Activated CD4-positive, alpha-beta T cell treated with anti-CD3 and anti-CD28 coated beads for 36 hours (primary cell): Measurements from ENCODE around the gene XRCC1. TPM values are rescaled to one million over a fixed set of nuclear protein-coding genes. Genes with fewer than 3 reads are reported as not detected.

ENCODE experiments used
- ATAC-seq: fragments of 200-7000 bp; cut with Tn5 transposase; one replicate; pipeline ENCODE4 v1.10.0; 2021; ENCODE audit warnings: mild to moderate bottlenecking, moderate library complexity
- CTCF ChIA-PET: fragments of 350-600 bp; sonication (Branson Sonifier 250); formaldehyde crosslinking; loops from one replicate; lab custom pipeline; 2021; ENCODE audit warnings: antibody characterized with exemption; lab: Charles Lee
- POLR2A ChIA-PET: fragments of 350-600 bp; sonication (Branson Sonifier 250); formaldehyde crosslinking; loops from one replicate; lab custom pipeline; 2021; ENCODE audit warnings: antibody characterized with exemption, inconsistent platforms; lab: Charles Lee
- DNase-seq: peaks from one replicate; pipeline ENCODE4 v3.0.0-alpha.2; 2020
- H3K27ac Mint-ChIP-seq: one replicate; pipeline ENCODE4 v1.8.0; 2021; ENCODE audit warnings: mixed read lengths
- H3K27me3 Mint-ChIP-seq: one replicate; pipeline ENCODE4 v1.8.0; 2021; ENCODE audit warnings: mixed read lengths
- H3K36me3 Mint-ChIP-seq: one replicate; pipeline ENCODE4 v1.8.0; 2021; ENCODE audit warnings: low read depth, mixed read lengths
- H3K4me1 Mint-ChIP-seq: one replicate; pipeline ENCODE4 v1.8.0; 2021; ENCODE audit warnings: mixed read lengths
- H3K4me3 Mint-ChIP-seq: one replicate; pipeline ENCODE4 v1.8.0; 2021; ENCODE audit warnings: mild to moderate bottlenecking, moderate library complexity, mixed read lengths
- H3K9me3 Mint-ChIP-seq: one replicate; pipeline ENCODE4 v1.8.0; 2021; ENCODE audit warnings: low read depth, mixed read lengths
- intact Hi-C, 2 experiments: fragments of 100-400 bp; cut with DNase I in 1 of 2; cut with micrococcal nuclease in 1 of 2; formaldehyde crosslinking; loops; one replicate each; pipeline versions ENCODE4 v1.14.2 to v1.15.1; 2022 to 2024; cut with DNase I, micrococcal nuclease
- total RNA-seq, 2 experiments: library from RNA; stranded (reverse); gene quantifications; one replicate each; pipeline ENCODE4 v1.2.3, GENCODE V29; 2021

XRCC1 gene
- total RNA-seq, 2 experiments from 2014 or later = 31.6 to 40.0 TPM

DNA sequence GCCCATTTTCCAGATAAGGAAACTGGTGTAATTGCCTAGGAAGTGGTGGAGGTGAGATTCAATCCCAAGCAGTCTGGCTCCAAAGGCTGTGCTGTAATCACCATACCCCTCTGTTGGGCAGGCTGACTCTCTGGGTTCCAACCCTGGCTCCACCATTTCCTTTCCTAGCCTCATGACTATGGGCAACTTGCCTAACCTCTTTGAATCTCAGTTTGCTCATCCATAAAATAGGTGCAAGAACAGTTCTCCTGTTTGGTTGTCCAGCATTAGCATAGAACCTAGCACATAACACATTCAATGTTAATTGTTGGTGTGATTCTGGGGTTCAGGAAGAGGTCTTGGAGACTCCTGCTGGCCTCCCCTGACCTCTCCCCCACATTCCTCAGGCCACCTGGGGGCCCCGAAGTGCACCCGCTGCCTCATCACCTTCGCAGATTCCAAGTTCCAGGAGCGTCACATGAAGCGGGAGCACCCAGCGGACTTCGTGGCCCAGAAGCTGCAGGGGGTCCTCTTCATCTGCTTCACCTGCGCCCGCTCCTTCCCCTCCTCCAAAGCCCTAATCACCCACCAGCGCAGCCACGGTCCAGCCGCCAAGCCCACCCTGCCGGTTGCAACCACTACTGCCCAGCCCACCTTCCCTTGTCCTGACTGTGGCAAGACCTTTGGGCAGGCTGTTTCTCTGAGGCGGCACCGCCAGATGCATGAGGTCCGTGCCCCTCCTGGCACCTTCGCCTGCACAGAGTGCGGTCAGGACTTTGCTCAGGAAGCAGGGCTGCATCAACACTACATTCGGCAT is 23.3 kb upstream of the XRCC1 start:
- Mint-ChIP-seq H3K27ac (peak overlapping the region; percentile 95), H3K36me3 (peaks cover 18% of the 10 kb centered on the region), H3K27me3 (no peaks in the 10 kb centered on the region), H3K4me1 (peaks cover 22% of the 10 kb centered on the region), H3K9me3 (no peaks in the 10 kb centered on the region), H3K4me3 (peak overlapping the region; percentile 87)
- intact Hi-C loops = no loop called here
- ATAC-seq (no peak), DNase-seq (no peak)
- POLR2A ChIA-PET = no interaction called here
- CTCF ChIA-PET = interaction anchor here (5.9 kb wide), 1 partner anchor 43 kb away, joined by 88 read pairs; no protein-coding TSS in a partner anchor

DNA sequence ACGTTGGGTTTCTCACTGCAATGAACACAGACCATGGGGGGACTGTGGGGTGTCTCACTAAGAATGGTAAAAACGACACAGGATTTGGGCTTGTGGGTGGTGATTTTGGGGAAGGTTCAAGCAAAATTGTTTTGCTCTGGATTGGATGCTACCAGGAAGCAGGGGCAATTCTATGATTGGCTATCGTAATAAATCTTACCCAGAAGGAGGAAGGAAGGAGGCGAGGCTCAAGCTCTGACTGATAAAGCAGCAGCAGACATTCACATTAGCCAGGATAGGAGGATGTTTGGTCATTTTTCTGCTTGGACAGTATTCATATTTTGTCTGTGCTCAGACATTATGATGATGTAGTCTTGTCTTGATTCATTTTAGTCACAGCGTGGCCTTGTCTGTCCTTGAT is 22.5 kb upstream of the XRCC1 start:
- Mint-ChIP-seq H3K27ac (peak overlapping the region; percentile 95), H3K4me3 (peak overlapping the region; percentile 87), H3K4me1 (peaks cover 26% of the 10 kb centered on the region), H3K9me3 (no peaks in the 10 kb centered on the region), H3K27me3 (no peaks in the 10 kb centered on the region), H3K36me3 (peaks cover 25% of the 10 kb centered on the region)
- intact Hi-C loops = loop anchor here in 1 of 2 experiments (2.0 kb wide), 1 partner anchor 65 kb away; the partner anchor contains the start of gene ZNF575
- CTCF ChIA-PET = interaction anchor here (1.0 to 5.9 kb wide), 3 partner anchors 16 to 42 kb away, joined by 4 to 88 read pairs (median 4); no protein-coding TSS in a partner anchor
- POLR2A ChIA-PET = no interaction called here
- DNase-seq (no peak), ATAC-seq (no peak)

DNA sequence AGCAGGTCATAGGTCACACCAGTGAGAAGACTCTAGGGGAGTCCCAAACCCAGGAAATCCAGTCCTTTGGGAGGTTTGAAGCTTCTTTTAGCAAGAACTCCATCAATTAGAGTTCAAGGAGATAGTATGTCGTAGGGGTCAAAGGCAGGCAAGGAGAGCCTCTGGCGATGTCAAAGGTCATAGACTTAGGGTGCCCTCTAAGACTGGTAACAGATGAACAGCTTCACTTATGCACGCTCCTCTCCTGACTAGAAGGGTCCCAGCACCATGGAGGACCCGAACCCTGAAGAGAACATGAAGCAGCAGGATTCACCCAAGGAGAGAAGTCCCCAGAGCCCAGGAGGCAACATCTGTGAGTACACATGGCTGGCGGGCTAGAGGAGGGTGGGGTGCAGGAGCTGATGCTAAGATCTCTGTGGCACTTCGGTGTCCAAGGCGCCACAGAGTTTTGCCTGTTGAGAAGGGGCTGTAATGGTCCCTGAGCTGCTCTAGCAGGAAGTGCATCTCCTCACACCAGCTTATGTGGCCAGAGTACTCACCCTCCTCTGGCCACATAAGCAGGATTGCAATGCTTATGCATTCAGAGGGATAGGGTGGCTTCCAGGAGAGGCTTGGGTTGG is 21.6 kb upstream of the XRCC1 start:
- intact Hi-C loops = loop anchor here (1.0 to 2.0 kb wide), 12 partner anchors 22 to 184 kb away; partner anchors contain the start of genes PINLYP (in 2 of the 2), XRCC1 (in 2 of the 2), ZNF428 (in 2 of the 2) and ZNF575 (in 2 of the 2)
- peak overlapping the region; percentile 87 for H3K4me3 Mint-ChIP-seq
- no peaks in the 10 kb centered on the region for H3K27me3 Mint-ChIP-seq
- ATAC-seq = no peak
- POLR2A ChIA-PET = interaction anchor here (1.5 to 1.8 kb wide), 2 partner anchors 22 to 71 kb away, joined by 6 to 9 read pairs; partner anchors contain the start of genes PINLYP and XRCC1
- peaks cover 29% of the 10 kb centered on the region for H3K36me3 Mint-ChIP-seq
- H3K9me3 Mint-ChIP-seq = no peaks in the 10 kb centered on the region
- H3K27ac Mint-ChIP-seq = peak overlapping the region; percentile 95
- CTCF ChIA-PET = interaction anchor here (0.6 to 5.9 kb wide), 8 partner anchors 11 to 1147 kb away, joined by 3 to 88 read pairs (median 6); partner anchors contain the start of genes PINLYP and XRCC1
- DNase-seq = peak; percentile 30
- H3K4me1 Mint-ChIP-seq = peaks cover 26% of the 10 kb centered on the region

DNA sequence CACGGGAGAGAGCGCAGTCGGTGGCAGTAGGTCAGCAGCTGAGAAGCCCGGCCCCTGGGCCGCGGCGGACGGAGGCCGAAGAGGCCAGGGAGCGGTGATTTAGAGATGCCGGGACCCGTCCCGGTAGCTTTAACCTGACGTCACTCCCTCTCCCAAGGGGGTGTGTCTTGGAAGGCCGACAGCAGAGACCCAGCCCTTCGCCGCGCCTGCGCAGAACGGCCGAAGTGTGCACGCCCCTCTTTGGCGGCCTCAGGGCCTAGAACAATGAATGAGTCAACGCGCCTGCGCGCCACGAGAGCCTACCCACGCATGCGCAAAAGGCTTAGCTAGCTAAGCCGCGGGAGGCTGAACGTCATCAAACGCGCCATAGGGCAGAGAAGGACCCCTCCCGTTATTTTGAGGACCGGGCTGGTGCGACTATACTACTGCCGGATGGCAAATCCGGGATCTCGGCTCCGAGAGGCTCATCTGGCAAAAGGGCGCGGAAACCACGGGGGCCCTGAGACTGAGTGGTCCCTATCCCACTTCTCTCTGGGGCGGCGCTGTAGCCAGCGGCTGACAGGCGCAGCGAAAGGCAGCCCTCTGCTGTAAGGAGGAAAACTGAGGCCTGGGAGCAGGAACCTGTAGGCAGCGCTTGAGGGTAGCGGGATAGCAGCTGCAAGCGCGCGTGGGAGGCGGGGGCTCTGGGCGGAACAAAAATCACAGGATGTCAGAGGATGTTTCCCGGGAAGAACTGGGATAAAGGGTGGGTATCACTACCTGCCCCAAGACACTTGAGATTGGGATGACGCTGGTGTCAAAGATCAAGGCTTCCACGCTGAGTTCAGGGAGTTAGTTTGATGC is 20.9 kb upstream of the XRCC1 start, which contains the start of the genes IRGQ and ZNF576:
Gene IRGQ (minus strand): TSS at position 136 of the 843 bp plus-strand sequence. CDS start 796 bp downstream, outside the sequence.
Gene ZNF576 (plus strand): TSS at position 597 of the 843 bp plus-strand sequence. CDS start 514 bp downstream, outside the sequence.
- Mint-ChIP-seq H3K4me3 (peak within 1 kb of the TSS; percentile 87), H3K4me1 (peaks cover 26% of the 10 kb centered on the region), H3K27ac (peak within 1 kb of the TSS; percentile 95), H3K27me3 (no peaks in the 10 kb centered on the region), H3K9me3 (no peaks in the 10 kb centered on the region), H3K36me3 (peaks cover 31% of the 10 kb centered on the region)
- ChIA-PET CTCF (interaction anchor here (0.6 to 5.9 kb wide), 20 partner anchors 12 to 1208 kb away, joined by 3 to 88 read pairs (median 8); partner anchors contain the start of genes ETHE1, PHLDB3, PINLYP and SMG9), POLR2A (interaction anchor here (0.7 to 1.8 kb wide), 7 partner anchors 21 to 170 kb away, joined by 3 to 9 read pairs (median 4); partner anchors contain the start of genes PINLYP and XRCC1)
- peak; percentile 83 for ATAC-seq
- intact Hi-C loops = loop anchor here (1.0 to 2.0 kb wide), 13 partner anchors 21 to 185 kb away; partner anchors contain the start of genes PINLYP (in 2 of the 2), XRCC1 (in 2 of the 2), ZNF428 (in 2 of the 2) and ZNF575 (in 2 of the 2)
- DNase-seq = peak; percentile 100

DNA sequence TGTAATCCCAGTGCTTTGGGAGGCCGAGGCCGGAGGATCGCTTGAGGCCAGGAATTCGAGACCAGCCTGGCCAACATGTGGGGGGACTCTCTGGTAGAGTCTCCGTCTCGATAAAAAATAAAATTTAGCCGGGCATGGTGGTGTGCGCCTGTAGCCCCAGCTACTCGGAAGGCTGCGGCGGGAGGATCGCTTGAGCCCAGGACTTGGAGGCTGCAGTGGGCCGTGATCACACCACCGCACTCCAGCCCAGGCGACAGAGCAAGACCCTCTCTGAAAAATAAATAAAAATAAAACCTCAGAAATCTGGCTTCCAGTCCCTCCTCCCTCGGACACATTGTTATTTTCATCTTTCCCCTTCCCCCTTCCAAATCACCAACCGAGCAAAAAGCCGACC is 20.3 kb upstream of the XRCC1 start:
- no peaks in the 10 kb centered on the region for H3K9me3 Mint-ChIP-seq
- H3K4me3 Mint-ChIP-seq = peak overlapping the region; percentile 87
- intact Hi-C loops = loop anchor here in 1 of 2 experiments (2.0 kb wide), 1 partner anchor 149 kb away; no protein-coding TSS in a partner anchor
- no peaks in the 10 kb centered on the region for H3K27me3 Mint-ChIP-seq
- peaks cover 26% of the 10 kb centered on the region for H3K4me1 Mint-ChIP-seq
- H3K36me3 Mint-ChIP-seq = peaks cover 34% of the 10 kb centered on the region
- DNase-seq = peak; percentile 53
- POLR2A ChIA-PET = interaction anchor here (0.7 to 1.8 kb wide), 7 partner anchors 20 to 170 kb away, joined by 3 to 9 read pairs (median 4); partner anchors contain the start of genes PINLYP and XRCC1
- CTCF ChIA-PET = interaction anchor here (0.6 to 5.9 kb wide), 21 partner anchors 13 to 1207 kb away, joined by 3 to 88 read pairs (median 8); partner anchors contain the start of genes ETHE1, PHLDB3, PINLYP and SMG9
- peak; percentile 18 for ATAC-seq
- H3K27ac Mint-ChIP-seq = peak overlapping the region; percentile 95

DNA sequence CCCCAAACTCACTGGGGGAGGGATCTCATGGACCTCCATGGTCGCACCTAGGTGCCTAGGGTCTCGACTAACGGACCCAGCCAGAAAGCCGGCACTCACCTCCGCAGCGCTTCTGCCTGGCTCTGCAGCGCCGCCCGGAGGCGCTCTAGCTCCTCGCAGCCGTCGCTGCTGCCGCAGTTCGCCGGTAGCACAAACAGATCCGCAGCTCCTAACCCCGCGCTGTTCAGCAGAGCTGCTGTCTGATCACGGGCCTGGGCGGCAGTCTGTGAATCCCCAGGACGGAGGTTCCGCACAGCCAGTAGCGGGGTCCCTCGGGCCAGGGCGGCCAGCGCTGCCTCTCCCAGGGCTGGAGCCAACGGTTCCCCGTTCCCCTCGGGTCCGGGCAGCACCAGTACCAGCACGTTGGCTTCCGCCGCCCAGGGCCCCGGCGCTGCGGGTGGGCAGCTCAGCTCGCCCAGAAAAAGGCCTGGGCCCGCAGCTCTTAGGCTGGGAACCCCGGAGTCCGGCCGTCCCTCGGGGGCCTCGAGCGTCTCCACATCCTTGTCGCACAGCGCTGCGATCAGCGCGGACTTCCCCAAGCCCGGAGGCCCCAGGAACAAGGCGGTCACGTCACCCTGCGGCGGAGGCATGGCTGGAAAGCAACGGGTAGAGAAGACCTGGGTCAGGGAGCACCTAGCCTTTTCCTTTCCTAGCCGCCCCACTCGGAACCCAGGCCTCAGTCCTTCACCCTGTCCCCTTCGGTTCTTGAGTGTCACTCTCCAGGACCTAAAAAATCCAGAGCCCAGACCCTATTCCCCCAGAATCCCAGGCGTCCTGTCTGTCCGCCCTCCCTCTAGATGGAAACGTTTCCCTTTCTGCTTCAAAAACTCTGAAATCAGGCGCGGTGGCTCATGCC is 19.6 kb upstream of the XRCC1 start:
- ATAC-seq = peak; percentile 64
- no peaks in the 10 kb centered on the region for H3K27me3 Mint-ChIP-seq
- intact Hi-C loops = loop anchor here (1.0 to 2.0 kb wide), 3 partner anchors 40 to 148 kb away; no protein-coding TSS in a partner anchor
- no peaks in the 10 kb centered on the region for H3K9me3 Mint-ChIP-seq
- peak; percentile 87 for DNase-seq
- peaks cover 26% of the 10 kb centered on the region for H3K4me1 Mint-ChIP-seq
- peak overlapping the region; percentile 87 for H3K4me3 Mint-ChIP-seq
- POLR2A ChIA-PET = interaction anchor here (0.7 to 1.7 kb wide), 9 partner anchors 30 to 132 kb away, joined by 3 to 9 read pairs (median 5); partner anchors contain the start of gene ZNF575
- H3K27ac Mint-ChIP-seq = peak overlapping the region; percentile 95
- H3K36me3 Mint-ChIP-seq = peaks cover 35% of the 10 kb centered on the region
- CTCF ChIA-PET = interaction anchor here (0.6 to 5.9 kb wide), 41 partner anchors 10 to 618 kb away, joined by 3 to 88 read pairs (median 5); partner anchors contain the start of genes ETHE1, PHLDB3, PINLYP and XRCC1

DNA sequence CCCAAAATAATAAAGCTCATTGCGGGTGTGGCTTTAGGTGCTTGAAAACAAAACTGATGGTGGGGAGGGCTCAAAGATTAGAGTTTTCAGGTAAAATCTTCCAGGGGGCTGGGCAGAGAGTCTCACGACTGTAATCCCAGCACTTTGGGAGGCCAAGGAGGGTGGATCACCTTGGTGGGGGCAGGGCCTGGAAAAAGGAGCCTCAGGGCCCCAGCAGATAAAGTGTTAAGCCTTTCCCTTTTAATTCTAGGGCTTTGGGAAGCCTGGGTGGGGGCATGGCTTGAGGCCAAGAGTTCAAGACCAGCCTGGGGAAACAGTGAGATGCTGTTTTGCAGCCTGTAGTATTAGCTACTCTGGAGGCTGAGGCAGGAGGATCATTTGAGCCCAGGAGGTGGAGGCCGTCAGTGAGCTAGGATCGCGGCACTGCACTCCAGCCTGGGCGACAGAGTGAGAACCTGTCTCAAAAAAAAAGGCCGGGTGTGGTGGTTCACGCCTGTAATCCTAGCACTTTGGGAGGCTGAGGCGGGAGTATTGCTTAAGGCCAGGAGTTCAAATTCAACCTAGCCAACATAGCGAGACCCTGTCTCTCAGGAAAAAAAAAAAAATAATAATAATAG is 18.9 kb upstream of the XRCC1 start:
- Mint-ChIP-seq H3K4me3 (peak overlapping the region; percentile 87), H3K9me3 (no peaks in the 10 kb centered on the region), H3K27ac (peak overlapping the region; percentile 0), H3K36me3 (peaks cover 37% of the 10 kb centered on the region), H3K27me3 (no peaks in the 10 kb centered on the region), H3K4me1 (peaks cover 29% of the 10 kb centered on the region)
- ChIA-PET CTCF (interaction anchor here (0.6 to 5.9 kb wide), 36 partner anchors 9 to 408 kb away, joined by 3 to 88 read pairs (median 5); partner anchors contain the start of genes ETHE1, PHLDB3, PINLYP and XRCC1), POLR2A (interaction anchor here (0.7 to 1.1 kb wide), 7 partner anchors 39 to 143 kb away, joined by 3 to 9 read pairs (median 5); partner anchors contain the start of gene ZNF575)
- intact Hi-C loops = loop anchor here (1.0 to 2.0 kb wide), 3 partner anchors 39 to 147 kb away; no protein-coding TSS in a partner anchor
- DNase-seq (no peak), ATAC-seq (no peak)

DNA sequence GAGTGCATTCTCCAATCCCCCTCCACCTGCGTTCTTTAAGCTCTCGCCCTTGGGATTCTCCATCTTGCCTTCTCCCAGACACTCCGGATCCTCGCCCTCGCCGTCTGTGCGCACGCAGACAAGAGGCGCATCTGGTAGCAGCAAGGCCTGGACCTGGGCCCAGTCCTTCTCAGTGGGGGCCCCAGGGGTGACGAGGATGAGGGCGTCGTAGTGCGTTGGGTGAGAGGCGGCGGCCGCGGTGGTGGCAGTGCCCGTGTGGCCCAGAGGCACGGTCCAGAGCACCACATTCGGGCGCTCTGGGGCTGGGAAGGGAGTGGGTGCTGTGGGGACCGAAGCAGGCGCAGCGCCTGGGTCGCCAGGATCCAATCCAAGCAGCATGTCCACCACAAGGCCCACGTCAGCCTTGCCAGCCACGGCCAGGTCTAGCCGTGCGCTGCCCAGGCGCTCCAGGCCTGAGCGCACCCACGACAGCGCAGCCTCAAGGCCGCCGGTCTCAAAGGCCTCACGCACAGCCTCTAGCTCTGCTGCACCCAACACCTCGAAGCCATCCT is 17.5 kb upstream of the XRCC1 start:
- ChIA-PET POLR2A (no interaction called here), CTCF (interaction anchor here (1.2 to 5.9 kb wide), 5 partner anchors 37 to 204 kb away, joined by 3 to 88 read pairs (median 21); partner anchors contain the start of gene ETHE1)
- no peaks in the 10 kb centered on the region for H3K9me3 Mint-ChIP-seq
- no peak overlapping the region for H3K27ac Mint-ChIP-seq
- H3K27me3 Mint-ChIP-seq = no peaks in the 10 kb centered on the region
- ATAC-seq (no peak), DNase-seq (no peak)
- peaks cover 22% of the 10 kb centered on the region for H3K4me1 Mint-ChIP-seq
- peaks cover 30% of the 10 kb centered on the region for H3K36me3 Mint-ChIP-seq
- intact Hi-C loops = no loop called here
- H3K4me3 Mint-ChIP-seq = no peak overlapping the region
